NCI-H345 treated with DMSO at 0.1 percent for 48 hours (cell line): Measurements from ENCODE around the gene RRP12.
"Not testable (repeated sequence)": the region's sequence is repeated elsewhere in the genome, so short reads cannot be mapped to it uniquely, and the experiment has no call there.

ENCODE experiments used
- DNase-seq: peaks from one replicate; lab custom pipeline; 2025; ENCODE audit not compliant: unreplicated experiment; lab: John Stamatoyannopoulos, UW

RRP12 gene

DNA sequence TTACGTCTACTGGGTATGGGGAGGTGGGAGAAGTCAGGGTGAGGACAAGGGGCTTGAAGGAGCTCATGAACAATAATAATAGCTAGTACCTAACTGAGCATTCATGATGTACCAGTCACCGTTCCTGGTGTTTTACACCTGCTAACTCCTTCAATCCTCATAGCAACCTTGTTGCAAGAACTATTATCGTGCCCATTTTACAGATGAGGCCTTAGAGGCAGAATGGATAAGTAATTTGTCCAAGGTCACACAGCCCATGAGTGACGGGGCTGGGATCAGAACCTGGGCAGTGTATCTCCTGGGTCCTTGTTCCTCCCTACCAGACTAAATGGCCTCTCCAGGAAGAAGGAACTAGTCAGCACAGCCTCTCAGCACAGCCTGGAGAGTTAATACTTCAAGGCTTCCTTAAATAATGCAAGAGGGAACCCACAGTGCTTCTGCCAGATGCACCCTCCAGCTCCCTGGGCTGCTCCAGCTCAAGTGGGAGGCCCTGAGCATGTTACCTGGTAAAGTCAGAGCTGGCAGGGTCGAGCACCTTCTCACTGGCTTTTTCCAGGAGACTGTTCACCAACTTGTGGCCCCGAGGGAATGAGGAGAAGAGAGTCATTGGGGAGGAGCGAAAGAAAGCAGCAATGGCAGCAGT lies 28.8 kb downstream of the RRP12 start:
- no peak for DNase-seq

DNA sequence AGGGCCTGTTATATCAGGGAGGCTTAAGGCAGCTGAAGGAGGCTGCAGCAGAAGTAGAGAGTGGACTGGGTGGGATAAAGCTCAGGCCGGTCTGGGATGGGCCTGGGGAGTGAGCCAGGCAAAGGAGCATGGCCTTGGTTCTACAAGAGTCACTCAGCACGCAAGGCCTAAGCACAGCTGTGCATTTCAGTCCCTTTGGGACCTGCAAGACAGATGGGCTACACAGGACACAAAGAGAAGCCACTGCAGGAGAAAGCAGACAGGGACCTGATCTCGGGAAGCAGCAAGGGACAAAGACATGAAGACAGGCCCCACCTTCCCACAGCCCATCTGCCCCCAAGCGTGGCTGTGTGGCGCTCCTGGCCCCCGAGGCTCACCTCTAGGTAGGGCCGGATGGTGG lies 29.4 kb downstream of the RRP12 start:
- DNase-seq: no peak

DNA sequence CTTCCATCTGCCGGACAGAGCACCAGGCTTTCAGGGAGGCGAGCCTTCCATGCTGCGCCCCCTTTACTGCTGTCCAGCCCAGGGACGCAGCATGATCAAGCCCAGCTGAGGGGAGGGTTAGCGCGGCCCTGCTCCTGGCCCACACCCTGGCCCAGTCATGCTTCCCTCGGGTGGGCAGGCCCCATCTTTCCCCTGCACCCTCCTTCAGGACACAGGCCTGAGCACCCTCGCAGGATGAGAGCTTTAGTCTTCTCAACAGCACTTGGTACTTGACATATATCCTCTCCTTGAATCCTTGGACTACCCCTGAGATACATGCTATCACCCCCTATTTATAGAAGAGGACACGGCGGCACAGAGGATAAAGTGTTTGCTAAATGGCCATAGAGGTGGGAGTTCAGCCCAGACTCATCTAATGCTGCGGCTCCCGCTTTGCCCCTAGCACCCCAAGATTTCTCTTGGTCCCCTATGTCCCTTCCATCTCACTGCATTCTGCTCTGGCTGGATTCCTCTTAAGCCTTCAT lies 34.0 kb downstream of the RRP12 start:
- no peak for DNase-seq

DNA sequence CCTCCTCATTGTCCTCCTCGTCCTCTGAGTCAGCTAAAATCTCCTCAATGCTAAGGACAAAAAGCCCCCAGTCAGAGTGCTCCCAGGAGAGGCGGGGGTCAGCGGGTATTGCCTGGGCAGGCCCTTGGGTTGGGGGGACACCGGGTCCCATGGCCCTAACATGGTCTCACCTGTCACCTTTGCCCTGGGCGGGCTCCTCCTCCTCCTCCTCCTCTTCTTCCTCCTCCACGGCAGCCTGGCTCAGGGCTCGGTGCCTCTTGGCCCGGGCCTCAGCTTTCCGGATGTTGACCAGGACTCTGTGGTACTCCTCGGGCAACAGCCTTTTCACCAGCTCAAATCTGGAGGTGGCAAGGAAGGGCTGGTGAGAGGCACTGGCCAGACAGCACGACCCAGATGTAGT lies 34.6 kb downstream of the RRP12 start:
- no peak for DNase-seq

DNA sequence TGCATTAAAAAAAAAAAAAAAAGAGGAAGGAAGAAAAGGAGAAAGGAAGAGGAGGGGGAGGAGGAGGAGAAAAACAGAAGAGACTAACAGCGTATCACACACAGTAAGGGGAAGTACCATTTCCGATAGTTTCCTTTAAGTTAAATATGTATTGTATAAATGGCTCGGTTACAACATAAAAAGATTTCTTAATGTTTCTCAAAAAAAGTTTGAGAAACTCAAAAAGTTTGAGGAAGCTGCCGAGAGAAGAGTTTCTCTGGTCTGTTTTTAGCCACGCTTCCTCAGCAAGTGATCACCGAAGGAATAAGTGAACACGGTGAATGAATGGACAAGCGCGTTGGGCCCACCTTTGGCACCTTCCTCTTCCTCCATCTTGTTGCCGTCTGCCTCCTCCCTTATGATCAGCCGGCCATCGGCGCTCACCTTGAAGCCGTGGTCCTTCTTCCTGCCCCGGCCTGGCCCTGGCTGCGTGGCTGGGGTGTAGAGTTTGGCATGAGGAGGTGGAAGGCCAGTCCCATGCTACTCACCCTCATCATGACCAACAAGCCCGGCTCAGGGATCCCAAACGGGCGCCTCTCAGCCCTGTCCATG lies 35.3 kb downstream of the RRP12 start:
- no peak for DNase-seq

DNA sequence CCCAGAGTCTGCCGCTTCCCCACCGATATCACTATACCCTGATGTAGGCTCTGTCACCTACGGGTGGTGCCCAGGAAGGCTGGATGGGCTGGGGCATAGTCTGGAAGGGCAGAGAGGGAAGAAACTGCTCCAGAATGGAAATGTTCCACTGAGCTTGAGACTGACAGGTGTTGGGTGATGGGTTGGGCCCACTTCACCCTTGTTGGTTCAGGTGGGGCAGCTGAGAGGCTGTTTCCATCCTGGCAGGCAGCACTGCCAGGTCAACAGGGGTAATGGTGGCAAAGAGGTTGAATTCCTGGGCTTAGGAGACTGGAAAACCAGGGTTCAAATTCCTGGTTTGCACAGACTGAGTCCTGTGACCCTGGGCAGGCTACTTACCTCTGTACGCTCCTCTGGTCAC lies 38.1 kb downstream of the RRP12 start:
- DNase-seq: no peak

DNA sequence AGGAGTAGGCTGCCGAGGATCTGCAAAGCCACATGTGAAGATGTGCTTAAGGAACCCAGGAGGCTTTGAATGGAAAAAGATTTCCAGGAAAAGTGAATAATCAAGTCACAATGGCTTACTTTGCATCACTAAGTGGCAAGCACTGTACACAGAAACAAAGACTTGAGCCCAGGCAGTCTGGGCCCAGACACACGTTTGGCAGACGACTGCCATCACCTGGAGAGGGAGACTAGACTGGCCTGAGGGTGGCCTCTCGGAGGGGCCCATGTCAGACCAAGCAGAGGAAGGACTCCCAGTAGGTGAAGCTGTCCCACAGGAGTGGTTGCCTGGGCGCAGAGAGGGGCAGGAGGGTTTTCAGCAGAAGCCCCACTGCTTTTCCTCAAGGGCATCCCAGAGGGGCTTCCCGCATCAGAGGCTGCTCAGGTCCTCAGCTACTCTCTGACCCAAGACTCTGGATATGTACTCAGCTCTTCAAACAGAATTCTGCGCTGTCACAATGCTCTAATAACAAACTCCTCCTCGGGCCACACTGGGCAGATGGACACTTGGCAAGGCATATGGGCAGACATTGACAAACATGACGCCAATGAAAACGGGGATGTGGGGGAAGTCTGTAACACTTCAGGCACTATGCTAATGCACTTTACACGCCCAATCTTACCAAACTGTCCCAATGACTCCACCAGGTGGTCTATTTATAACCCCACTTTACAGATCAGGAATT lies 38.7 kb downstream of the RRP12 start:
- DNase-seq: no peak

DNA sequence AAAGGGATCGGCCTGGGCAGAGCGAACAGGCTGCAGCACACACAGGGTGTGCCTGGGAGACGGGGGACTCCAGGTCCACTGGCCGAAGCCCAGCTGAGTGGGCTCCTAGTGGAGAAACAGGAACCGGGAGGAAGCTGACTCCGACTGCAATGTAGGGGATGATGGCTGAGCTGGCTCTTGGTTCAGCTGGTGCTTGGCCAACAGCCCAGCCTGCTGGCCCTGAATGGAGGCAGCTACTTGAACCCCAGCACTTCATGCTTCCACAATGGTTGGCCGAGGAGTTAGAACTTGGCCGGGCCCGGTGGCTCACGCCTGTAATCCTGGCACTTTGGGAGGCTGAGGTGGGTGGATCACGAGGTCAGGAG lies 39.6 kb downstream of the RRP12 start:
- no peak for DNase-seq

DNA sequence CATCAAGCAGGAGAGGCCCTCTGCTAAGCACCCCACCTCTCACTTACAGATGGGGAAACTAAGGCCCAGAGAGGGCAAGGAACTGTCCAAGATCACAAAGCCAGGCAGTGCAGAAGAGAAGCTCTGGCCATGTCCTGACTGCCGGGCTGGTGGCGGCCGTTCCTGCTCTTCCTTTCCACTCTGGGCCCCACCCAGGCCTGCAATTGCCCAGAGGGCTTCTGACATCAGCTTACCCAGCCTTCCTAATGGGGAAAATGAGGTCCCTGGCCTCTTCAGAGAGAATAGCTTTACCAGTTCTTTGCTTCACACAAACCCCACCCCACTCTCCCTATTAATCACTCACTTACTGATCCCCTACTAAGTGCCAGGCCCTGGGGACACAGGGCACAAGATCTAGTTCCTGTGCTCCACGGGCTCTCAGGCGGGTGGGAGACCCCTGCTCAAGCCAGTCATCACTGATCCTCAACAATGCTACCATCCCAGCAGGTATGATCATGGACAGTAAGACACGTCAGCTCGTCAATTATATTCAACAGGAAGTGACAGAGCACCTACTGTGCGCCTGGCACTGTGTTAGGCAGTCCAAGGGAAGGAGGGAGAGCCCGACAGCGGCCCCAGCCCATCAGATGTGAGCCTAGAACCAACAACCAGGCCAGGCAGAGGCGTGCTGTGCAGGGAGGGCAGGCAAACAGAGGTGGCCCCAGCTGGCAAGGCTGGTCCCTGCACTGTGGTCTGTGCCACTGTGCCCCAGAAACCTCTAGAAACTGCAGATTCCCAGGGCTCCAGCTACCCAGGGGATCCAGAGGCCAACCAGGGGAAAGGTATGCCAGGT lies 40.2 kb downstream of the RRP12 start:
- no peak for DNase-seq

DNA sequence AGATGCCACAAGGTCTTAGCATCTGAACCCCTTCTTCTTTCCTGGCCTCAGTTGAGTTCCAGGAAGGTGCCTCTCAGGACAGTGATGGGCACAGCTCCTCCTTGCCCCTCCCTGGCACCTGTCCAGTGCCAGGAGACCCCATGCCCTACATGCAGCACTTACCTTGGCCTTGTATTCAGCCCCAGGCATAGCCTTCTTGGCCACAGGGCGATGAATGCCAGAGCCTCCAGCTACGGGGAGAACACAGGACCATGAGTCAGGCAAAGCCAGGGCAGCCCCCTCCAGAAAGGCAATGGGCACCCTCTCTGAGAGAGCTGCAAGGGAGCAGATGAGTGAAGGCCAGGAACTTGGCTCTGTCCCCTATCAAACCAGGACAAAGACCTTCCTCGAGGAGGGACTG lies 42.4 kb downstream of the RRP12 start:
- DNase-seq: no peak

DNA sequence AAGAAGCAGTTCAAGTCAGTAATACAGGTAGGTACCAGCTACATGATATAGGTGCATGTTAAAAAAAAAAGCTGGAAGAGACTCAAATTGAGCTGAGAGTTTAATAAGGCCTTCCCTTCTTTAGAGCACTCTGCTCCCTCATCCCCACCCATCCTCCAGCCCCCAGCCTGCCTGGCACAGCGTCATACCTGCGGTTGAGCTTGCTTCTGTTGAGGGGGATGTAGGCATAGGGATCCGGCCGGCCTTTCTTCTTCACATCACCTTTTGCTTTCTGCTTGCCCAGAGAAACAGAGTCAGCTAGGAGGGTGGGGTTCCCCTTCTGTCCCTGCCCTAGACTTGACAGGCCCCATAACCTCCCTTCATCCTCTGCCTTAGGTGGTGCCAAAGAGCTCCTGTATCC lies 42.8 kb downstream of the RRP12 start:
- DNase-seq: no peak

DNA sequence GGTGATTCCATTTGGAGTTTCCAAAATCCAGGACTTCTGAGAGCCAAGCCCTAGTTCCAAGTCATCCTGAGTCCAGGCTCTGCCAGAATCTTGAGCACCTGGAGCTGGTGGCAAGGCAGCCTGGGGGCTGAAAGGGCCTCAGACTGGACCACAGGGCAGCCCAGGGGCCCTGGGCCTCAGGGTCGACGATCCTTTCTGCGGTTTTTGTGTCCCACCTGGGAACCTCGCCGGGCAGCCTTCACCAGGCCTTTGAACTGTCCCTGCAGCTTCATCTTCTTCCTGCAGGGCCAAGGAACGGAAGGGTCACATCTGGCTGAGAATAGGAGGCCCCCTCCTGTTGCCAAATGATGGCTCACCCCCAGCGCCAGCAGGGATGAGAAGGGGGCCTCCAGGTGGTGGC lies 44.2 kb downstream of the RRP12 start:
- no peak for DNase-seq

DNA sequence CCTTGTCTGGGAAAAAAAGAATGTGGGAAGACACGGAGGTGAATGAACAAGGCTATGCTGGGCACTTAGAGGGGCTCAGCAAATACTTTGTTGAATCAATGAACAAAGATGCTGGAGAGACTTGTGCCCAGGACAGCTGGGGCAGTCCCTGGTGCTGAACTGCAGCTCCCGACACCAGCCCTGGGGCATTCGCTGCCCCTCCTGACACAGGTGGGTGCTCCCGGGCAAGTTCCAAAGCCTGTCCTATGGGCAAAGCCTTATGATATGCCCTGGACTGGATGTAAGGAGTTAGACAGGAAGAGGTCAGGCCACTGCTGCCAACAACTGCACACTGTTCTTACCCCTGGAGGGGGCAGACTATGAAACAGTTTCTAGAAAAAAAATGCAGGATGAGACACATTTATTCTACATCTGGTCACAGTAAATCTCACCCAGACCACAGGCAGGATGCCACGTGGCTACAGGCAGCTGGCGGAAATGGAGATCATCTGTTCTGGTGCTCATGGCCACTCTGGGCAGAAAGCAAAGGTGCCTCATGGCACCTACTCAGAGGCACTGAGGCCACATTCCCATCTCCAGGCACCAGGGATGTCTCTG lies 44.7 kb downstream of the RRP12 start:
- DNase-seq: no peak

DNA sequence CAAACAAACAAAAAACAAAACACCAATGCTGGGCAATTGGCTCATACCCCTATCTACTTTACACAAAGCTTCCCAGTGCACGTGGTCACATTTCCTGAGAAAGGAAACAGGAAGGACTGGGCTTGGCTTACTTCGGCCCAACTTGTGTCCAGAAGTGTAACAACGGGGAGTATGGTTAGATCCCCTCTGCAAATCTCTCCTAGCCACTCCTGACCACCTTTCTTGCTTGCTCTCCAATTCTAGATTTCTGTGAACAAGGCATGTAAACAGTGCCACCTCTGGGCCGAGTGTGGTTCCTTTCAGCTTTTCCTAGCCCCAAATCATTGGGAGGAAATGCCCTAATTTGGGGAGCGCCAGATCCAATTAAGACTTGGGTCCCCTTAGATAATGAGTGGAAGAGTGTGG lies 45.6 kb downstream of the RRP12 start:
- no peak for DNase-seq

DNA sequence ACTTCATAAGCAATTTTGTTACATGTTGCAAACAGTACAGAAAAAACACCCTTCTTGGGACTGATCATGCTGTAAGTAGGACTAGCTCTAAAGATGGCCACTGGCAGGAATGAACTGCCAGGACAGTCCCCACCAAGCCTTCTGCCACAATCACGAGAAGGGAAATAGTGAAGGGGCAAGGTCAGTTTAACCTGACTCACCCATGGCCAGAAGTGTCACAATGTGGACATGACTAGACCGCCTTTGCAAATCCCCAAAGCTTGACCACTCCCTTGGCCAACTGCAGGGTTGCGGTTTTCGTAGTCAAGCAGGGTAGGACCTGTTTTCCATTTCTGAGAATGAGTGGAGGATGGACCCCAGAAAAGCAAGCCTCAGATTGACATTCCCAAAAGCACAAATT lies 47.2 kb downstream of the RRP12 start:
- no peak for DNase-seq

DNA sequence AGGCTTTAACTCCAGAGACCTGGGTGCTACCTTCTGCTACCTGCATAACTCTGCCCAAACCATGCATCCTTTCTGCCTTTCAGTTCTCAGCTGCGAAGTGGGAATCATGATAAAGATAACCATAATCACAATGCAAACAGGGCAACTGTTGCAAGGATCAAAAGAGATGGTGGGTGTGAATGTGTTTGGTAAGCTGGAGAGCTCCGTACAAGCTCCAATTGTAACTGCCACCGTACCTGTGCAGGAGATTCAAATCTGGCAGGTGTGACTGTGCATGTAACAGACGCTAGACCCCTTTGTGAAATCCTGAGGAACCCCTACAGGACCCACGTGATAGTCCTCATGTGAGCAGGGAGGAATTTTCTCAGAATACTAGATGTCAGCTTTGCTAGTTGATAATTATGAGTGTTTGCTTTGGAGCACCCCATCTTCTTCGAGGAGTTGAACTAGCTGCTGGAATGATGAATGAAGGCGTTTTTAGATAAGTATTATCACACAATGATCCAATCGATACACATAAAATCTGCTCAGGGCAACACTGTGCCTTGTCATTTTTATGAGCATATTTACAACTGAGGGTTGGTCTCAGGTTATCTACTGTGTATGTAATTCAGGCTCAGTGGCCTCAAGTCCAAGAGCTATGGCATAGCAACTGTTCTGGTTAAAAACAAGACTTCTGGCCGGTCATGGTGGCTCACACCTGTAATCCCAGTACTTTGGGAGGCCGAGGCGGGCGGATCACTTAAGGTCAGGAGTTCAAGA lies 51.2 kb downstream of the RRP12 start:
- no peak for DNase-seq

DNA sequence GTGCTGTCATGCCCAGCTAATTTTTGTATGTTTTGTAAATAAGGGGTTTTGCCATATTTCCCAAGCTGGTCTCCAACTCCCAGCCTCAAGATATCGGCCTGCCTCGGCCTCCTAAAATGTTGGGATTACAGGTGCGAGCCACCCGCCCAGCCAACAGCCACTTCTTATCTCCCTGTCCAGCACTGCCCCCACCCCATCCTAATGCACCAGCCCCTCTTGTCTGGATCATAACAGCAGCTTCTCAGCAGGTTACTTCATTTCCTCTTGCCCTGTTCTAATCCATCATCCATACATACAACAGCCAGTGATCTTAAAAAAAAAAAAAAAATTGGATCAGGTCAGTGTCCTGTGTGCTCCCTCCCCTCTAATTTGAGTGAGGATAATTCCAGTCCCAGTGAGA lies 53.8 kb downstream of the RRP12 start:
- DNase-seq: no peak

DNA sequence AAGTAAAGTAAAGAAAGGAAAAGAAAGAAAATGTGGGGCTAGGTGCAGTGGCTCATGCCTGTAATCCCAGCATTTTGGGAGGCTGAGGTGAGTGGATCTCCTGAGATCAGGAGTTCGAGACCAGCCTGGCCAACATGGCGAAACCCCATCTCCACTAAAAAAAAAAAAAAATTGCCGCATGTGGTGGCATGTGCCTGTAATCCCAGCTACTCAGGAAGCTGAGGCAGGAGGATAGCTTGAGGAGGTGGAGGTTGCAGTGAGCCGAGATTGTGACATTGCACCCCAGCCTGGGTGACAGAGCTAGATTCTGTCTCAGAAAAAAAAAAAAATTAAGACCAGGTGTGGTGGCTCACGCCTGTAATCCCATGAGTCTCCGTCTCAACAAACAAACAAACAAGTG lies 57.5 kb downstream of the RRP12 start:
- not testable (repeated sequence) for DNase-seq

DNA sequence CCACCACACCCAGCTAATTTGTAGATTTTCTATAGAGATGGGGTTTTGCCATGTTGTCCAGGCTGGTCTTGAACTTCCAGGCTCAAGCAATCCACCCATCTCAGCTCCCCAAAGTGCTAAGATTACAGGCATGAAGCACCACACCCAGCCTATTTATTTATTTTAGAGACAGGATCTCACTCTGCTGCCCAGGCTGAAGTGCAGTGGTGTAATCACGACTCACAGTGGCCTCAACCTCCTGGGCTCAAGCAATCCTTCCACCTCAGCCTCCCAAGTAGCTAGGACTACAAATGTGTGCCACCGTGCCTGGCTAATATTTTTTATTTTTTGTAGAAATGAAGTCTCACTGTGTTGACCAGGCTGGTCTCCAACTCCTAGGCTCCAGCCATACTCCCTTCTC lies 59.7 kb downstream of the RRP12 start:
- no peak for DNase-seq

DNA sequence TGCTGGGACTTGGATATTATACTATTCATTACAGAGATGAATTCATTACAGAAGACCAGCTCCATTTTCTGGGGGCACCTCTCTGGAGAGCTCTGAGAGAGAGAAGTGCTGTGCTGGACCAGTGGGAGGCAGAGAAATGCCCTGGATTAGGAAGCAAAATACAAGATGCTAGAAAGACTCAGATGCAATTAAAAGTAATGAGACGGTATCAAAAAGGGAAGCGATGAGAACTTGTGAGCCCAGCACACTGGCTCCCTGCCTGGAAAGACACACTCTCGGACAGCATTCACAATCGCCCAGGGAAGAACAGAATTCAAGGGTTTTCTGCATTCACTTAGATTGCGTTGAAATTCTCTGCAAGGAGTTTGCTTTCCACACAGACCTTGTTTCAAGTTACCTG lies 63.1 kb downstream of the RRP12 start:
- no peak for DNase-seq
